Cardiac fibroblast (primary cell): Measurements from ENCODE around the gene HAUS5.

Experiments used
- DNase-seq, 2 donors: peaks; one replicate each; pipeline versions ENCODE4 v3.0.0 to v3.0.0-alpha.2; 2010; ENCODE audit warnings: low read depth in 2 of 2
- H3K4me3 ChIP-seq, 2 donors: replicated peaks in 1 of 2; 1 replicate in 1 of 2; 2 replicates in 1 of 2; pipeline ENCODE4 v1.5.1; 2011; ENCODE audit warnings: low read depth in 2 of 2, low read length in 2 of 2, mild to moderate bottlenecking in 2 of 2, moderate library complexity in 1 of 2
- CTCF ChIP-seq: IDR thresholded peaks from one replicate; pipeline ENCODE4 v1.5.1; 2011; ENCODE audit warnings: low read depth, mild to moderate bottlenecking, low read length, inconsistent platforms

HAUS5 gene

DNA sequence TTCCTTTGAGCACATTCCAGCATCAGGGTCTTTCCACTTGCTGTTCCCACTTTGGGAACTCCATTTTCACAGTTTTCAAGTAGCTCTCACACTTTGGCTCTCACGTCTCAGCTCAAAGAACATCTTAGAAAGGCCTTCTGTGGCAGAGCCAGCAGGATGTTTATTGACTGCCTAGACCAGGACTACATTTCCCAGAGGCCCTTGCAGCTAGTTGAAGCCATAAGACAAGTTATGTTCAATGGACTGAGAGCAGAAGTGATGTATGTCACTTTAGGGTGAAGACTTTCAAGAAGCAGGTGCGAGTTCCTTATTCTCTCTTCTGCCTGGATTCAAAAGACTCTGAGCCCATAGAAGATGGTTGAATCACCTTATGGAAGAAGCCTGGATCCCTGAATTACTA is 4.3 kb upstream of the HAUS5 start:
- H3K4me3 ChIP-seq: no peak overlapping the region
- TF ChIP-seq CTCF: no peak
- DNase-seq: peak in 1 of 2 donors; percentile 9

DNA sequence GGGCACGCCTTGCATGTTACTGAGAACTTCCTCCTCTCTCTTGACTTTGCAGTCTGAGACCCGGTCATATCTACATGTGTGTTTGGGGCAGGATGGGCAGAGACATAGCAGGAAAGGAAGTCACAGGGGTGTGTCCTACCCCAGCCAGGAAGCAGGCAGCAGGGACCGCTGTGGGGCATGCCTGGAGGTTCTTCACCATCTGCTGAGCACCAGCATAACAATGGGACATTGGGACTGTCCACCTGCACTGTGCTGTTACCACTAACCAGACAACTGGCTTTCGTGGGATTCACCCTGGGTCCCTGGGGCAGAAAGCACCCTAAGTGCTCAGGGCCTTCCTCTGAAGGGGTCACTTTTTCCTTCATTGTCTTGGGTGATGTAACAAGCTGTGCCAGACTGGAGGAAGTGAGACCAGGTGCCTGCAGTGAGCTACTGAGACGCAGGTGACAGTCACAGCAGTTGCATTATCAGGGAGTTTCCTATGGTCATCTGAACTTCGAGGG is 2.6 kb upstream of the HAUS5 start:
- TF ChIP-seq CTCF: no peak
- DNase-seq: no peak
- H3K4me3 ChIP-seq: no peak overlapping the region

DNA sequence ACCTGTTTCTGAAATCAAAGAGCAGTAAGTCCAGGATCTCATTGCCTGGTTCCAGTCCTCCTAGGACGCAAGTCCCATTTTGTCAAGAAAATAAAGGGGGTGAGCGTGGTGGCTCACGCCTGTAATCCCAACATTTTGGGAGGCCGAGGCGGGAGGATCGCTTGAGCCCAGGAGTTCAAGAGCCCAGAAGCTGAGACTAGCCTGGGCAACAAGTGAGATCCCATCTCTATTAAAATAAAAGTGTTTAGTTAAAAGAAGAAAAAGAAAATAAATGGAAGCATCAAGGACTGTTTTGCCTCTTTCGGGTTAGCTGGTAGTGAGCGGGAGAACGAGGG is 344 bp upstream of the HAUS5 start:
- no peak for TF ChIP-seq CTCF
- H3K4me3 ChIP-seq: peak overlapping the region; percentile 88 to 96
- no peak for DNase-seq

- H3K4me3 ChIP-seq: no peak overlapping the region
- DNase-seq: no peak
- no peak for TF ChIP-seq CTCF
Observed at GRCh38 chr19:35613574-35613973, 1.0 kb downstream of the HAUS5 start.

DNA sequence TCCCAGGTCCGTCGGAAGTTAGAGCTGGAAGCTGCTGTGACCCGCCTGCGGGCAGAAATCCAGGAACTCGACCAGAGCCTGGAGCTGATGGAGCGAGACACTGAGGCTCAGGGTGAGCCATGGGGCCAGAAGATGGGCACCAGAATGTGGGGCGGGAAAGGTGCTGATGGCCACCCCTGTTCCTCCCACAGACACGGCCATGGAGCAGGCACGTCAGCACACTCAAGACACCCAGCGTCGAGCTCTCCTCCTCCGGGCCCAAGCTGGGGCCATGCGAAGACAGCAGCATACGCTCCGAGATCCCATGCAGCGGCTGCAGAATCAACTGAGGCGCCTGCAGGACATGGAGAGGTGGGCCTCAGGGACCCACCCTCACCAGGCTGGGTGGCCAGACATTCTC is 2.5 kb downstream of the HAUS5 start:
- no peak for DNase-seq
- no peak overlapping the region for H3K4me3 ChIP-seq
- TF ChIP-seq CTCF: no peak

DNA sequence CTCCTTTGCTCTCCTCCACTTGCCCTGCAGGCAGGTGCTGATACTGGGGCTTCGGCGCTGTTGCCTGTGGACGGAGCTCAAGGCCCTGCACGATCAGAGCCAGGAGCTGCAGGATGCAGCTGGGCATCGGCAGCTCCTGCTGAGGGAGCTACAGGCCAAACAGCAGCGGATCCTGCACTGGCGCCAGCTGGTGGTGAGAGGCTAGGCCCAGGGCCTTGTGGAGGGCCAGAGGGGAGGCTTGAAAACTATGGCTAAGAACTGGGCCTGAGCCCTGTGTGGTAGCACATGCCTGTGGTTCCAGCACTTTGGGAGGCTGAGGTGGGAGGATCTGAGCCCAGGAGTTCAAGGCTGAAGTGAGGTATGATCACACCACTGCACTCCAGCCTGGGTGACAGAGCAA is 6.3 kb downstream of the HAUS5 start:
- no peak for DNase-seq
- no peak overlapping the region for H3K4me3 ChIP-seq
- no peak for TF ChIP-seq CTCF

DNA sequence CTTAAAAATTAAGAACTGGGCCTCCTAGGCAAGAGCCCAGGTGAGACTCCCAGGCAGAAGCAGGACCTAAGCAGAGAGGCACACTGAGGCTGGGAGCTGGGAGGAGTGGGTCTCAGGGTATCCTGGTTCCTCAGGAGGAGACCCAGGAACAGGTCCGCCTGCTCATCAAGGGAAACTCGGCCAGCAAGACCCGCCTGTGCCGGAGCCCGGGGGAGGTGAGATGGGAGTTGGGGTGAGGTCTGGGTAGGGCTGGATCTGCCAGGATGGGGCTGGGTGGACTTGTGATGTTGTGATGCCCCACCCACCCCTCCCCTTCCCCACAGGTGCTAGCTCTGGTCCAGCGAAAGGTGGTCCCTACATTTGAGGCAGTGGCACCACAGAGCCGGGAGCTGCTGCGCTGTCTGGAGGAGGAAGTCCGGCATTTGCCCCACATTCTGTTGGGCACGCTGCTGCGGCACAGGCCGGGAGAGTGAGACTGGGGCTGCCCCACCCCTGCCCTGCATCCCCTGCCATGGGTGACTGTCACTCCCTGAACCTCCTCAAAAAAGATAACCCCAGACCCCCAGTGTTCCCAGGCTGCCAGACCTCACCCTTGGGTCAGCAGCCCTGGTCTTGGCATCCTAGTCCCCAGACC is 6.9 kb downstream of the HAUS5 start:
- TF ChIP-seq CTCF: no peak

More for the DNA sequence above, 6.9 kb downstream of the HAUS5 start:
- DNase-seq: no peak
- no peak overlapping the region for H3K4me3 ChIP-seq
